CD4-positive, alpha-beta T cell treated with Interleukin-10 for 1 hour (primary cell): Measurements from ENCODE around the gene MBLAC1.

Experiments
- DNase-seq: peaks from one replicate; pipeline ENCODE4 v3.0.0-alpha.2; 2020

Gene MBLAC1

GRCh38 chr7:100098913-100099312, 27.9 kb upstream of the MBLAC1 start:
- DNase-seq = no peak

GRCh38 chr7:100099452-100099851, 27.3 kb upstream of the MBLAC1 start:
- no peak for DNase-seq

- peak; percentile 88 for DNase-seq
These were observed 26.2 kb upstream of the MBLAC1 start for GRCh38 chr7:100100420-100101015.

GRCh38 chr7:100101016-100101862, 25.5 kb upstream of the MBLAC1 start, which contains the start of the genes AP4M1 and MCM7:
Gene AP4M1 (plus strand): TSS chr7:100101643. CDS start chr7:100101715, 72 bp downstream.
Gene MCM7 (minus strand): TSS chr7:100101397. CDS start chr7:100101294, 103 bp downstream.
- DNase-seq = peak; percentile 97

GRCh38 chr7:100102950-100103840, 23.6 kb upstream of the MBLAC1 start:
- DNase-seq = no peak

GRCh38 chr7:100105534-100105933, 21.2 kb upstream of the MBLAC1 start:
- no peak for DNase-seq

GRCh38 chr7:100106633-100107032, 20.1 kb upstream of the MBLAC1 start:
- DNase-seq = no peak

- DNase-seq = no peak
These were observed 19.5 kb upstream of the MBLAC1 start for GRCh38 chr7:100107125-100107737.

- no peak for DNase-seq
These were observed 18.9 kb upstream of the MBLAC1 start for GRCh38 chr7:100107890-100108289.

GRCh38 chr7:100109521-100110163, 17.1 kb upstream of the MBLAC1 start:
- no peak for DNase-seq

- DNase-seq = no peak
These were observed 15.6 kb upstream of the MBLAC1 start for GRCh38 chr7:100111156-100111555.

GRCh38 chr7:100111914-100112313, 14.9 kb upstream of the MBLAC1 start:
- DNase-seq = no peak

- no peak for DNase-seq
These were observed 11.7 kb upstream of the MBLAC1 start for GRCh38 chr7:100115026-100115425.

GRCh38 chr7:100118388-100119071, 8.2 kb upstream of the MBLAC1 start:
- DNase-seq = no peak

GRCh38 chr7:100119072-100119969, 7.4 kb upstream of the MBLAC1 start, which contains the start of the genes CNPY4 and TAF6:
Gene CNPY4 (plus strand): TSS chr7:100119634. CDS start chr7:100119745, 111 bp downstream.
Gene TAF6 (minus strand): TSS chr7:100119358. CDS start chr7:100114209, 5,149 bp downstream.
- peak; percentile 96 for DNase-seq

GRCh38 chr7:100119970-100120732, 6.6 kb upstream of the MBLAC1 start:
- DNase-seq = peak; percentile 80

- DNase-seq = no peak
These were observed 6.1 kb upstream of the MBLAC1 start for GRCh38 chr7:100120733-100121036.

- DNase-seq = no peak
These were observed 4.7 kb upstream of the MBLAC1 start for GRCh38 chr7:100122067-100122466.

- DNase-seq = no peak
These were observed 4.2 kb upstream of the MBLAC1 start for GRCh38 chr7:100122568-100122967.
